Upper lobe of left lung (tissue), 4 donors: ENCODE data around the gene FRAS1.

Experiments
- CTCF ChIP-seq, 6 experiments: fragments of 450-650 bp in 4 of 6; fragments of 200-600 bp in 2 of 6; sonication (generic) in 2 of 6; IDR thresholded peaks; one replicate each; pipeline ENCODE4 v1.5.1; 2016 to 2019; ENCODE audit warnings: antibody characterized with exemption in 6 of 6
- POLR2A ChIP-seq, 4 donors: fragments of 450-650 bp; IDR thresholded peaks; one replicate each; pipeline ENCODE4 v1.5.1; 2016 to 2017; ENCODE audit warnings: antibody characterized with exemption in 4 of 4, mild to moderate bottlenecking in 2 of 4

GRCh38 chr4:78129383-78130108 is 72.4 kb downstream of the FRAS1 start:
- TF ChIP-seq CTCF (IDR thresholded peaks at IDR 0.05) (no peak), POLR2A (IDR thresholded peaks at IDR 0.05) (no peak)
